Hematopoietic multipotent progenitor cell treated with erythropoietin and hydrocortisone succinate and interleukin-3 and kit ligand, for 6 days (in vitro differentiated cells): Measurements from ENCODE around the gene COPS7B.

Source experiments
- DNase-seq: peaks from one replicate; pipeline ENCODE4 v3.0.0-alpha.2; 2015

The COPS7B gene

DNA sequence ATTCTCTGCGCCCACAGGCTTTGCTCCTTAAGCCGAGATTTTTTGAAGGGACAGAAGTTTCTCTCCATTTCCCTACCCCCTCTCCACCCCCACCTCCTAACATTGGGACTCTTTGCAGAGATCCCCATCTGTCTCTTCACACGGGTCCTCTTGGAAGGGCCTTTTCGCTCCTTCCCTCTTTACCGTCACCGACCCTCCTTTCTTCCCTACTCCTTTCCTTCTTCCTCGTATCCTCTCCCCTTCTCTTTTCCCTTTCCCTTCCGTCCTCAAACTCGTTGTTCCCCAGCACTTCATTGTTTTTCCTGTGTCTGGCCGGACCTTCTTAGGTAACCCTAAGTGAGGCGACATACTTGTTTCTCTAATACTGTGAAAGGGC is 660 bp downstream of the COPS7B start:
- no peak for DNase-seq

DNA sequence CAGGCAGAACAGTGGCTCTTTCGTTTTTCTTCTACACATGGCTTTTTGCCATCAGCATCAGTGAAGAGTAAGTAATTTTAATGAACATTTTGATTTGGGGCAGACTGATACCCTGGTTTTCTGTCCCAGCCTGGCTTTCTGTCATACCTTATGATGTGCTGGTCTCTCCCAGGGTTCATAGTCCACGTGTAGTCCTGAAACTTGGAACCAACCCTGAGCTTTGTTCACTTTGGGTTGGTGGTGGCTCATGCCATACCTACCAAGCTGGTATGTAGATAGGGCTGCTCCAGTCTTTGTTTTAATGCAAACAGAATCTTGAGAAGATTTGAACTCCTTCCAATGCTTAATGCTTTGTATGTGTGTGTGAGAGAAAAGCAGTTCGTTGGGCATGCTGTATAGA is 4.9 kb downstream of the COPS7B start:
- no peak for DNase-seq

DNA sequence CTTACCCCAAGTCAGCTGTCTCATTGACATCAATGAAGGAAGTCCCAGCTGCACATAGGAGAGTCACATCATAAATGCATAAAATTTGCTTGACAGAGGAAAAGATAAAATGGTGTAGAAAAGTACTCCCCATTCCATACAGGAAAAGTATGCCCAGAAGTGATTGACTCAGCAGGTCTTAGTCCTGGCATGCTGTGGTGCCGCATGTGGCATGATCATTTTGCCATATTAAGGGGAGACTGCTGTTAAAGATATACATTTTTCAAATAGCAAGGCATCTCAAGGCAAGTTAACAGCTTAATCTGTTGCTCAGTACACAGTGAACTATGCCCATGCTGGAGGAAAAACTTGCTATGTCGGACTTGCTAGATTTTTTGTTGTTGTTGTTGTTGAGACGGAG is 8.1 kb downstream of the COPS7B start:
- DNase-seq = no peak

DNA sequence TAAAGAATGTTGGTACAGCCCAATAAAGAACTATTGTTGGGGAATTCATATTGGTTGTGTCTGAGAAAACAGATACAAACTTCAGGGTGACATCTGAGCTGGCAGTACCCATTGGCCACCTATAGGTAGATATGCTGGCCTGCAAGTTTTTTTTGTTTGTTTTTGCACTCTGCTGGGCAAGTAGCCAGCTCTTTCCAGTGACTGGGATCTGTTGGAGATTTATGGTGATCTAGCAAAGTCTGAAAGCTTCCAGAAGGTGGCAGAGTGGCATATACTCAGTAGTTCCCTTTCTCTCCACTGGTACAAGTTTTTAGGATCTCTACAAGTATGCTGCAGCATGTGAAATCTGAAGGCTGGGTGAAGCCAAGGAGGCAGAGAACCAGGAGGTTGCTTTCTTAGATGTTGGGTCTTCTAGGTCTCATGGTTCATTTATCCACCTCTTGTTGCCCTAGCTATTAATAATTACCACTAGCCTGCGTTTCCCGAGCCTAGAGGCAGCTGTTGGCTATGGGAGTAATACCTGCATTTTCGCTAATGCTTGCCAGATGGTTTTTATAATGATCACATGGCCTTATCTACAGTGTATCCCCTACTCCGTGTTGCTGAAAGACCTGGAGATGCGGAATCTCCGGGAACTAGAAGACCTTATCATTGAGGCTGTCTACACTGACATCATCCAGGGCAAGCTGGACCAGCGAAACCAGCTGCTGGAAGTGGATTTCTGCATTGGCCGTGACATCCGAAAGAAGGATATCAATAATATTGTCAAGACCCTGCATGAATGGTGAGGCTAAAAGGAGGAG is 9.5 kb downstream of the COPS7B start:
- peak; percentile 67 for DNase-seq

DNA sequence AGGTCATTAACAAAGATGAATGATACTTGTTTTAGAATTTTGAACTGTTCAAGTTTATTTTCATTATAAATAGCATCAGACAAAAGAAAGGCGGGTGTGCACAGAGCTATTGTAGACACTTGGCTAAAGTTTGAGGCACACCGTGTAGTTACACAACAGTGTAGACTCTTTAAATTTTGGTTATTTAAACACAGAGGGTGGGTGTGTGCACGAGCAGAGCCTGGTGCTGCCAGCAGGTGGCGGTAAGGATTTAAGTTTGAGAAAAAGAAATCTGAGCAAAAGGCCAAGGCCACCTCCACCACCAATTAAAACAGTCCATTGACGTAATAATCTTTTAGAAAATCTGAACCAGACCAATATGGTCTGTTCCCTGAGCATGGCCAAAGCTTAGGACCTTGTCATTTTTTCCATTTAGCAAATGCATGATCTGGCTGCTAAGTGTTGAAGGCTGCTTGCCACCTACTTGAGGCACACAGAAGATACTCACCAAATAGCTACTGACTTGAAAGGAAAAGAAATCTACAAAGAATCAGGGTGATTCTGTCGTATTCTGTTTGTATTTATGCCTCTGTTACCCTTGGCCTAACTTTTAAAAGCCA is 14.3 kb downstream of the COPS7B start:
- DNase-seq = peak; percentile 63

DNA sequence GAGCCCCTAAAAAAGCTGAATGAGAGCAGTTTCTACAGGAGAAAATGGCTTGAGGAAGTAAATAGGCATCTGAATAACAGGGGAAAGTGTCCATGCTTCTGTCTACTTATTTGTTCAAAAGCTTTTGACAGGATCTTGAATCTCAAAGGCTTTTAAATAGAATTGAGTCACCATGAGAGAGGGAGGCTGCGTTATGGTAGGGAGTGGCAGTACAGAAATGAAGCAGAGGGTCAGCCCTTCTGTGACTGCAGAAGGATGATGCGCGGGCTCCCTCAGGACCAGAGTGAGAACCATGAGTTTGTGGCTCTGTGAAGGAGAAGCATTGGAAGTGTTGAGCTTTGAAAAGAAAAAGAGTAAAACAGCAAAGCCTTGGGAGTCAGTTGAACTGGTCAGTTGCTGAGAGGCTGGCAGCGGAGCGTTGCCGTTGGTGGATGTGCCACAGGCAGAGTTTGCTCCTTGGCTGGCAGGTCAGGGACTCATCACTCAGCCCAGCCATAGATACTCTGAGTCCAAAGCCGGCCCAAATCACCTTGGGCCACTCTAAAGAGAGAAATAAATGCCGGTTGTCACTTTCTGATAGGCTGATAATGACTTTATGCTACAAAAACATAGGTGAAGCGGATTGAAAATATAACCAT is 17.4 kb downstream of the COPS7B start:
- no peak for DNase-seq

DNA sequence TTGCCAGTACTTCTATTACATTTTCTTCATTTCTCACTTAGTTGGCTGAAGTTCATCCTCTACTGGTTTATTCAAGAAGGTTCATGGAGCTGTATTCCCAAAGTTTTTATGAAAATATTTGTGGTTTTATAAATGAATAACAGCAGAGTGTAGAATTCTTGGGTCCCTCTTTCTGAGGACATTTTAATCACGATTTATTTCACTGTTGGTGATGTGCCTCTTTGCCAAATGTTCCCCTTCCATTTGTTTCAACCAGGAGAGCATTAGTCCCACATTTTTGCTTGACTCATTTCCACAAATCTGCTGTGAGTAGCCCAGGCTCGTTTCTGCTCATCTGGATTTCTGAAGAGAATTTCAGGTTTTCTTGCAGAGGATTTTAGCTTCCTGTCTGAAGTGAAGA is 20.8 kb downstream of the COPS7B start:
- DNase-seq = no peak

DNA sequence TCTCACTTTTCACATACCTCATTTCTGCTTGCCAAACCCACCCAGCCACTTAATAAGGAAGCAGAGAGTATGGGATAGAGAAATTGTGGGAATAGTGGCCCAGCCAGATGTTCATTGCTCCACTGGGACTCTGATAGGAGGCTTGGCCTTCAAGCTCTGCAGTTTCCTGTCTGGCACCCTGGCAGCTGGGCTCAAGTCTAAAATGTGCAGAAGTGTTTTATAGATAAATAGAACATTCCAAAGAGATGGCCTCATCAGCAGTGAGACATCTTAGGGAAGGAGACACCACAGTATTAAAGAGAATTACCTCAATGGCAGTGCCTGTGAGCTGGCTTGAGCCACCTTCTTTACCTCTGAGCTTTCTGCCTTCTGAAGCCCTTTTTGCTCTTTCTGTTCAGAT is 24.7 kb downstream of the COPS7B start:
- no peak for DNase-seq

DNA sequence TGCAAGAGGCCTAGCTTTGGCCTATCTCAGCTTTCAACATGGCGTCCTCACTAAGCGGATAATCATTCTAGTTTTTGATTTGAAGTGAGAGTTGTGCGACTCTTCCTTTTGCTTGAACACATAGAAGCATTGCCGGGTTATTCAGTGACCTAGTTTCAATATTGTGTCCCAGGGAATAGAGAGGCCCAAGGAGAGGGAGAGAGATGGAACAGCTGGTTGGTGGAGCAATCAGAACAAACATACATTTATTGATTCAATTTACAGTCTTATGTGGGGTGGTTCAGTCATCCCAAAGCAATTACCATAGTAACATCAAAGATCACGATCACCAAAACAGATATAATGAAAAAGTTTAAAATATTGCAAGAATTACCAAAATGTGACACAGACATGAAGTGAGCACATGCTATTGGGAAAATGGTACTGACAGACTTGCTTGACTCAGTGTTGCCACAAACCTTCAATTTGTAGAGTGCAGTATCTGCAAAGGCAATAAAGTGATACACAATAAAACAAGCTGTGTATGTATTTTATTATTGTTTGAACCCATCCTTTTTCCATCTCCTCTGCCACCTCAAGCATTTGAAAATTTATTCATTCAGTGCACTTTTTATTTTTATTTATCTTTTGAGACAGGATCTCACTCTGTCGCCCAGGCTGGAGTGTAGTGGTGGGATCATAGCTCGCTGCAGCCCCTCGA is 30.2 kb downstream of the COPS7B start:
- no peak for DNase-seq

DNA sequence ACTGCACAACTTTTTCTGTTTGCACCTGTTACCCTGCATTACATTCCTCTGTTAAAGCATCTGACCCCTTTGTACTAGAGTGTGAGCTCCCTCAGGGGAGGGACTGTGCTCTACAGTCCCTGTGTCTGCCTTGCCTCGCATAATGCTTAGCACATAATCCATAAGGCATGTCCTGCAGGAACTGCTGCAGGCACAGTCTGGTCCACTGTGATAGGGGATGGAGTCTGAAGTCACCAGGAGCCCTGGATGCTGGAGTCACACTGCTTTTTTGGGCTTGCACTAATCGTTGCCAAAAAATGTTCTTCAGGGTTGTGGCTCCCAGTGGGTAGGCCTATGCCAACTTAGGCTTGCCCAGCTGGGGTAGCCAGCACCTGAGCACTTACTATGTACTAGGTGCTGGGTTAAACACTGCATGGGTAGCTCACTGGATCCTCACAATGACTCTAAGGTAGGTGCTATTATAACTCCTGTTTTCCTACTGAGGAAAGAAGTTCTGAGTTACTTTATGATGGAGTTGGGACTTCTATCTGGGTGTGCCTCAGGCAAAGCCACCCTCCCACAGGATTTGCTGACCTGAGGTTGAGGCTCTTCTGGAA is 33.3 kb downstream of the COPS7B start:
- no peak for DNase-seq

DNA sequence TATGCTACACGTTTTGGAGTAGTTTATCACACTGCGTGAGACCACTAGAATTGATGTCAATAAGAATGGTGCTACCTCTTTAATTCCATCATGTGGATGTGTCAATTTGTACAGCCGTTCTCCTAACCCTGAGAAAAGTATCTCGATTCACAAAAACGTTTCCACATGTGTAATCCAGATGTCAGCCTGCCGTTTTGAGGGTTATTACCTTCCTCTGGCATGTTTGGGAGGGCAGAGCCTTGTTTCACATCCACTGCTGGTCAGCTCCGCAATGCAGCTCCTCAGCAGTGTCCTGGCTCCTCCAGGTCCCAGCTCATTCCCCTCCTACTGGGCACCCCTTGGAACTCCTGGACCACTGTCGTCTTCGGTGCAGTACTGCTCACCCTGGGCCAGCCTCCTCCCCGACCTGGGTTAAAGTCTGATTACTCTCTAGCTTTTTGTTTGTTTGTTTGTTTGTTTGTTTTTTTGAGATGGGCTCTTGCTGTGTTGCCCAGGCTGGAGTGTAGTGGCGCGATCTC is 34.6 kb downstream of the COPS7B start:
- no peak for DNase-seq

DNA sequence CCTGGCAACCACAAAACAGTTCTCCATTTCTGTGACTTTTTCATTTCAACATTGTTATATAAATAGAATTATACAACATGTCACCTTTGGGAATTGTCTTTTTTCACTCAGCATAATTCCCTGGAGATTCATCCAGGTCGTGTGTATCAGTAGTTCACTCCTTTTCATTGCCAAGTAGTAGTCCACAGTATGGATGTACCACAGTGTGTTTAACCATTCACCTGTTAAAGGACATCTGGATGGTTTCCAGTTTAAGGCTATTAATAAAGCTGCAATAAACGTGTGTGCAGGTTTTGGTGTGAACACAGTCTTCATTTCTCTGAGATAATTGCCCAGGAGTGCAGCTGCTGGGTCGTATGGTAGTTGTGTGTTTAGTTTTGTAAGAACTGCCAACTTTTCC is 35.7 kb downstream of the COPS7B start:
- no peak for DNase-seq

DNA sequence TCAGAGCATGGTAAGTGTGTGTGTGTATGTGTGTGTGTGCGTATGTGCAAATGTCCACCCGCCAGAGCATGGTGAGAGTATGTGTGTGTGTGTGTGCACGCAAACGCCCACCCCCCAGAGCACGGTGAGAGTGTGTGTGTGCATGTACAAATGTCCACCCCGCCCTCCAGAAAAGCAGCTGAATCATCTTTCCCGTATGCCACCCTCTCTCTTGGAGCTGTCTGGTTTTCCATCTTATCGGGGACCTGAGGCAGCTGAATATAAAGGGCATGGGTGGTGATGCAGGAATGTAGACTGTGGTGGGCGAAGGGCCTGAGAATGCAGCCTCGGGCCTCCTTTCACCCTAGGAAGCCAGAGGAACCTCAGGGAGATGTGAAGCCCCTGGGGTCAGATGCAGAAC is 66.9 kb downstream of the COPS7B start:
- no peak for DNase-seq

DNA sequence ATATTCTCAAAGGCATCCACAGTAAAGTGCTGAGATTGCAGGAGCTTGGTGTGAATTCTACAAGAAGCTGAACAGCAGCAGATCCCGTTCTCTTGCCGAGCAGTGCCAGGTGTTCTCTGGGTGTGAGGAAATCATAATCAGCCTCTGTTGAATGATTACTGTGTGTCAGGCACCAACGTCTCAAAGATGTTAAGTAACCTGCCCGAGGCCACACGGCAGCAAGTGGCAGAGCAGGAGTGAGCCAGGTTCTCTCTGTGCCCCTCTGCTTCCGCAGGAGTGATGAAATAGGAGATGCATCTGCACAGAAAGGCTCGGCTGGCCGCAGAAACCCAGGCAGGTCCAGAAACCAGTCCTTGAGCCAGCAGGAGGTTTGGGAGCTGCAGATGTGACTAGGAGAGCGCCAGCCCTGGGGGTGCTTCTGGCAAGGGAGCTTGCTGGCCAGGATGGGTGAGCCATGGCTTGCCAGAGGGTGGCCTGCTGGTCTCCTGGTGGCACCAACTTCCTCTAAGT is 68.4 kb downstream of the COPS7B start:
- DNase-seq = no peak

DNA sequence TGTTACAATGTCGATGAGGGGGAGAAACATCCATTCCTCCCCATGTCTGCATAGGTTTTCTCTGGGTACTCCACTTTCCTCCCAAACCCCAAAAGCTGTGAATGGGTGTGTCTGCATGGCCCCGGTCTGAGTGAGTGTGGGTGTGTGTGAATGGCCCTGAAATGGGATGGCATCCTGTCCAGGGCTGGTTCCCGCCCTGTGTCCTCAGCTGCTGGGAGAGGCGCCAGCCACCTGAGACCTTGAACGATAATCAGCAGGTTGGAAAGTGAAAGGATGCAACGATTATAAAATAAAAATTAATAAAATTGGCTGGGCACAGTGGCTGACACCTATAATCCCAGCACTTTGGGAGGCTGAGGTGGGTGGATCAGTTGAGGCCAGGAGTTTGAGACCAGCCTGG is 70.7 kb downstream of the COPS7B start:
- DNase-seq = no peak
